SK-N-SH (cell line): ENCODE data around the gene FANCI.

Experiments used
- CTCF ChIP-seq: fragments of 200-600 bp; sonication (generic); IDR thresholded peaks from 2 replicates; pipeline ENCODE4 v1.6.1; 2017; ENCODE audit warnings: antibody characterized with exemption, mild to moderate bottlenecking, moderate library complexity
- NFIC ChIP-seq: IDR thresholded peaks from 2 replicates; pipeline ENCODE4 v1.4.0; 2012; ENCODE audit warnings: borderline replicate concordance
- POLR2AphosphoS5 ChIP-seq: IDR thresholded peaks from 2 replicates; pipeline ENCODE4 v1.6.1; 2012; ENCODE audit warnings: low read depth, low read length

- TF ChIP-seq CTCF (peak; percentile 57), NFIC (no peak), POLR2AphosphoS5 (peak; percentile 60; the same call in 1 of the 2 replicates)
Measured at GRCh38 chr15:89243691-89244573, at the start of gene FANCI.
